CD4-positive, alpha-beta T cell treated with Interleukin-4 for 4 hours (primary cell): Measurements from ENCODE around the gene TRAPPC4.
"Not testable (repeated sequence)": the region's sequence is repeated elsewhere in the genome, so short reads cannot be mapped to it uniquely, and the experiment has no call there.

Experiments
- DNase-seq: peaks from one replicate; pipeline ENCODE4 v3.0.0-alpha.2; 2020

Gene TRAPPC4

GRCh38 chr11:119018074-119018938 is at the start of gene TRAPPC4, which contains the start of gene RPS25:
TSS of gene TRAPPC4 (plus strand) at chr11:119018766. CDS start at chr11:119018796, 30 bp downstream.
TSS of gene RPS25 (minus strand) at chr11:119018343. CDS start at chr11:119018284, 59 bp downstream.
- DNase-seq: peak; percentile 96

GRCh38 chr11:118969508-118969907 is 49.1 kb upstream of the TRAPPC4 start:
- DNase-seq: not testable (repeated sequence)

- no peak for DNase-seq
Observed at GRCh38 chr11:118971646-118972045, 46.9 kb upstream of the TRAPPC4 start, which contains the start of gene FOXR1. TSS of gene FOXR1 (plus strand) at chr11:118971761. CDS start at chr11:118971932, 171 bp downstream.

GRCh38 chr11:118973985-118974384 is 44.6 kb upstream of the TRAPPC4 start:
- DNase-seq: no peak

- DNase-seq: no peak
Observed at GRCh38 chr11:118975771-118976709, 42.5 kb upstream of the TRAPPC4 start.

- DNase-seq: no peak
Observed at GRCh38 chr11:118979434-118979833, 39.1 kb upstream of the TRAPPC4 start.

GRCh38 chr11:118980191-118980881 is 38.2 kb upstream of the TRAPPC4 start:
- DNase-seq: no peak

- DNase-seq: not testable (repeated sequence)
Observed at GRCh38 chr11:118984337-118984736, 34.2 kb upstream of the TRAPPC4 start.

GRCh38 chr11:118984825-118985224 is 33.7 kb upstream of the TRAPPC4 start:
- no peak for DNase-seq

GRCh38 chr11:118988280-118988679 is 30.3 kb upstream of the TRAPPC4 start:
- DNase-seq: no peak

- DNase-seq: not testable (repeated sequence)
Observed at GRCh38 chr11:118991486-118992038, 27.0 kb upstream of the TRAPPC4 start.

- DNase-seq: peak; percentile 42
Observed at GRCh38 chr11:118996926-118997626, 21.5 kb upstream of the TRAPPC4 start.

GRCh38 chr11:118997627-118998387 is 20.8 kb upstream of the TRAPPC4 start, which contains the start of gene CENATAC:
TSS of gene CENATAC (plus strand) at chr11:118998138. CDS start at chr11:118998198, 60 bp downstream.
- DNase-seq: peak; percentile 94

GRCh38 chr11:118998388-118998717 is 20.2 kb upstream of the TRAPPC4 start:
- DNase-seq: no peak

- DNase-seq: no peak
Observed at GRCh38 chr11:118998822-118999221, 19.7 kb upstream of the TRAPPC4 start.

GRCh38 chr11:119000906-119001305 is 17.7 kb upstream of the TRAPPC4 start:
- no peak for DNase-seq

GRCh38 chr11:119006656-119007055 is 11.9 kb upstream of the TRAPPC4 start:
- DNase-seq: no peak

- no peak for DNase-seq
Observed at GRCh38 chr11:119011476-119012053, 7.0 kb upstream of the TRAPPC4 start.

GRCh38 chr11:119012629-119013170 is 5.9 kb upstream of the TRAPPC4 start:
- DNase-seq: no peak
